Ishikawa (cell line): Measurements from ENCODE around the gene ST3GAL3.

Experiments used
- CEBPB ChIP-seq: IDR thresholded peaks from 2 replicates; pipeline ENCODE4 v1.6.1; 2012
- CREB1 ChIP-seq: IDR thresholded peaks from 2 replicates; pipeline ENCODE4 v1.6.1; 2012; ENCODE audit warnings: low read depth
- EGR1 ChIP-seq: IDR thresholded peaks from 2 replicates; pipeline ENCODE4 v1.6.1; 2012
- EP300 ChIP-seq: IDR thresholded peaks from 2 replicates; pipeline ENCODE4 v1.6.1; 2012; ENCODE audit warnings: borderline replicate concordance
- FOXM1 ChIP-seq: IDR thresholded peaks from 2 replicates; pipeline ENCODE4 v1.6.1; 2012; ENCODE audit warnings: low read depth, borderline replicate concordance
- NFIC ChIP-seq: IDR thresholded peaks from 2 replicates; pipeline ENCODE4 v1.6.1; 2012
- RAD21 ChIP-seq: IDR thresholded peaks from 2 replicates; pipeline ENCODE4 v1.6.1; 2012; ENCODE audit warnings: low read depth
- TAF1 ChIP-seq: IDR thresholded peaks from 2 replicates; pipeline ENCODE4 v1.6.1; 2012; ENCODE audit warnings: low read depth, mild to moderate bottlenecking
- TCF12 ChIP-seq: IDR thresholded peaks from 2 replicates; pipeline ENCODE4 v1.6.1; 2012; ENCODE audit warnings: low read depth
- TEAD4 ChIP-seq: IDR thresholded peaks from 2 replicates; pipeline ENCODE4 v1.6.1; 2012
- YY1 ChIP-seq: IDR thresholded peaks from 2 replicates; pipeline ENCODE4 v1.6.1; 2012; ENCODE audit warnings: low read depth
- ZBTB7A ChIP-seq: IDR thresholded peaks from 2 replicates; pipeline ENCODE4 v1.6.1; 2012; ENCODE audit warnings: low read depth
- TF ChIP-seq, protein P1 (sequence below): IDR thresholded peaks from 2 replicates; pipeline ENCODE4 v1.6.1; 2012; ENCODE audit warnings: low read depth, mild to moderate bottlenecking
- TF ChIP-seq, protein P2 (sequence below): IDR thresholded peaks from 2 replicates; pipeline ENCODE4 v1.6.1; 2012
- TF ChIP-seq, protein P3 (sequence below): IDR thresholded peaks from 2 replicates; pipeline ENCODE4 v1.6.1; 2012

ST3GAL3 gene

DNA sequence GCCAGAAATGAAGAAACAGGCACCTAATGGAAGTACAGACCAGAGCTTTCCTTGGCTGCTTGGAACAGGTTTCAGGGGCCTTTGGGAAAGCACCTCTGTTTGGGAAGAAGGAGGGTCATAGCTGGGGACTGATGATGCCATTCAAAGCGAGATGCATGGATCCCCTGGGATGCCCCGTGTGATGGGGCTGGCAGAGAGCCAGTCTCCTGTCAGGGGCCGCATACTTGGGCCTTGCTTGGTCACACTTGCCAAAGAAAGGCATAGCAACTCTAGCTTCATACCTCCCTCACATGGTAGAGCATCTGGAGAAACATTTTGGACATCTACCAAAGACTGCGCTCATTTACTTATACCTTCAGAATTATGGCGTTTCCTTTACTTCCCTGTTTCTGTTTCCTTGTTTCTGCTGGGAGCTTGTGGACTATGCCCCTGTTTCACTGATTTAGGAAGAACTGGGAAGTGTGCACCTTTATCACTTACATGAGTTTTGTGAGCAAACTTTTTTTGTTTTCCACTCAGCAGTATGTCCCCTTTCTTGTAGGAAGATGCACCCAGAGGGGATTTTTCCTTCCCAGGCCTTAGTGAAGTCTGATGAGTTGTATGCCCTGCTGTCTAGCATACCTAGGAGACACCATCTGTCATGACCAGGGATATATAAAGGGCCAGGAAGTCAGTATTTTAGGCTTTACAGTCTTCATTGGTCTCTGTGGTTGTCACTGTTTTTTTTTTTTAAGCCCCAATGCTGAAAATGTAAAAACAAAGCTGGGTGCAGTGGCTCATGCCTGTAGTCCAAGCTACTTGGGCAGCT, 19.8 kb upstream of the ST3GAL3 start:
- TF ChIP-seq NFIC (no peak), TCF12 (no peak), TAF1 (no peak), CEBPB (no peak), YY1 (no peak), TEAD4 (no peak), FOXM1 (no peak), EGR1 (no peak), EP300 (no peak), ZBTB7A (no peak), CREB1 (no peak), RAD21 (no peak)
- TF ChIP-seq, protein P1, sequence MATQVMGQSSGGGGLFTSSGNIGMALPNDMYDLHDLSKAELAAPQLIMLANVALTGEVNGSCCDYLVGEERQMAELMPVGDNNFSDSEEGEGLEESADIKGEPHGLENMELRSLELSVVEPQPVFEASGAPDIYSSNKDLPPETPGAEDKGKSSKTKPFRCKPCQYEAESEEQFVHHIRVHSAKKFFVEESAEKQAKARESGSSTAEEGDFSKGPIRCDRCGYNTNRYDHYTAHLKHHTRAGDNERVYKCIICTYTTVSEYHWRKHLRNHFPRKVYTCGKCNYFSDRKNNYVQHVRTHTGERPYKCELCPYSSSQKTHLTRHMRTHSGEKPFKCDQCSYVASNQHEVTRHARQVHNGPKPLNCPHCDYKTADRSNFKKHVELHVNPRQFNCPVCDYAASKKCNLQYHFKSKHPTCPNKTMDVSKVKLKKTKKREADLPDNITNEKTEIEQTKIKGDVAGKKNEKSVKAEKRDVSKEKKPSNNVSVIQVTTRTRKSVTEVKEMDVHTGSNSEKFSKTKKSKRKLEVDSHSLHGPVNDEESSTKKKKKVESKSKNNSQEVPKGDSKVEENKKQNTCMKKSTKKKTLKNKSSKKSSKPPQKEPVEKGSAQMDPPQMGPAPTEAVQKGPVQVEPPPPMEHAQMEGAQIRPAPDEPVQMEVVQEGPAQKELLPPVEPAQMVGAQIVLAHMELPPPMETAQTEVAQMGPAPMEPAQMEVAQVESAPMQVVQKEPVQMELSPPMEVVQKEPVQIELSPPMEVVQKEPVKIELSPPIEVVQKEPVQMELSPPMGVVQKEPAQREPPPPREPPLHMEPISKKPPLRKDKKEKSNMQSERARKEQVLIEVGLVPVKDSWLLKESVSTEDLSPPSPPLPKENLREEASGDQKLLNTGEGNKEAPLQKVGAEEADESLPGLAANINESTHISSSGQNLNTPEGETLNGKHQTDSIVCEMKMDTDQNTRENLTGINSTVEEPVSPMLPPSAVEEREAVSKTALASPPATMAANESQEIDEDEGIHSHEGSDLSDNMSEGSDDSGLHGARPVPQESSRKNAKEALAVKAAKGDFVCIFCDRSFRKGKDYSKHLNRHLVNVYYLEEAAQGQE = no peak
- TF ChIP-seq, protein P2, sequence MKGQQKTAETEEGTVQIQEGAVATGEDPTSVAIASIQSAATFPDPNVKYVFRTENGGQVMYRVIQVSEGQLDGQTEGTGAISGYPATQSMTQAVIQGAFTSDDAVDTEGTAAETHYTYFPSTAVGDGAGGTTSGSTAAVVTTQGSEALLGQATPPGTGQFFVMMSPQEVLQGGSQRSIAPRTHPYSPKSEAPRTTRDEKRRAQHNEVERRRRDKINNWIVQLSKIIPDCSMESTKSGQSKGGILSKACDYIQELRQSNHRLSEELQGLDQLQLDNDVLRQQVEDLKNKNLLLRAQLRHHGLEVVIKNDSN = no peak
- TF ChIP-seq, protein P3, sequence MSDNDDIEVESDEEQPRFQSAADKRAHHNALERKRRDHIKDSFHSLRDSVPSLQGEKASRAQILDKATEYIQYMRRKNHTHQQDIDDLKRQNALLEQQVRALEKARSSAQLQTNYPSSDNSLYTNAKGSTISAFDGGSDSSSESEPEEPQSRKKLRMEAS = no peak

DNA sequence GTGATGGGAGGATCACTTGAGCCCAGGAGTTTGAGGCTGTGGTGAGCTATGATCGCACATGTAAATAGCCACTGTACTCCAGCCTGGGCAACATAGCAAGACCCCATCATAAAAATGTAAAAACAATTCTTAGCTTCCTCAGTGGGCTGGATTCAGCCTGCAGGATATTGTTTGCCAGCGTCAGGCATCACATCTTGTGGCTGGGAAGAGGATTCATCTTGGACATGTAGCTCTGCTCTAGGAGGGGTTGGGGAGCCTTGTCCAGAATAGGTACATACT, 19.3 kb upstream of the ST3GAL3 start:
- TF ChIP-seq CREB1 (no peak), EGR1 (no peak), ZBTB7A (no peak)

DNA sequence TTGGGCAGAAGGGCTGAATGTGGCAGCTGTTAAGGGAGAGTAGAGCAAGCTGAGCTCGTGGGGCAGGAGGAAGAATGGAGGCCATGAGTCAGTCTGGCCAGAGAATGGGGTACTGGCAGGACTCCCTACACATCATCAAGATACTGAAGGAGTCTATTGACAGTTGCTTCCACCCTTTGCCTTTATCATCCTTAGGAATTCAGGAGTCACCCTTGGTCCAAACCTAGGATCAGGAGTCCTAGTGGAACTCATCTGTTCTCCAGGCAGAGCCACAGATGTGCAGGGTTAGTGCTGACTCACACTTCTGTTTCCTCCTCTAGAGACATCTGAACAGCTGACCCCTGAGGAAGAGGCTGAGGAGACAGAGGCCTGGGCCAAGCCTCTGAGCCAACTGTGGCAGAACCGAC, 18.7 kb upstream of the ST3GAL3 start:
- TF ChIP-seq TCF12 (no peak), FOXM1 (no peak), TEAD4 (no peak), RAD21 (no peak), TAF1 (no peak), CREB1 (no peak), EGR1 (no peak)
- TF ChIP-seq, protein P2 = no peak

DNA sequence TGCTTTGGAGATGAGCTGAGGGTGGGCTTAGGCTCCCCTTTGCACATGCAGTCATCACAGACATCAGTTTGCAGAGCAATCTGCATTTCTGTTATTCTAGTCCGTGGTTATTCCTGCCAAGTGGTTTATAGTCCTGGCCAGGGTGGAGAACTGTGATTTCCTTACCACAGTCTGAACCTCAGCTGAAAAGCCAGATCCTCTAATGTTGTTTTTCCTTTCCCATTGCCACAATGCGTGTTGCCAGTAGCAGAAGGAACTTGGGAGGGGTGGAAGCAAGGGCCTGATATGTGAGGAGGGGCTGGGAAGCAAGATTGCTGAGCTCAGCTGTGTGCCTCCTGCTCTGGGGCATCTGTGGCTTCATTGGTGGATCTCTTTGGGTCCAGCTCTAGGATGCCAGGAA, 18.0 kb upstream of the ST3GAL3 start:
- TF ChIP-seq ZBTB7A (no peak), EGR1 (no peak), CREB1 (no peak), NFIC (no peak), CEBPB (no peak), TCF12 (no peak), YY1 (no peak), RAD21 (no peak)
- TF ChIP-seq, protein P3 = no peak
- TF ChIP-seq, protein P1 = no peak

DNA sequence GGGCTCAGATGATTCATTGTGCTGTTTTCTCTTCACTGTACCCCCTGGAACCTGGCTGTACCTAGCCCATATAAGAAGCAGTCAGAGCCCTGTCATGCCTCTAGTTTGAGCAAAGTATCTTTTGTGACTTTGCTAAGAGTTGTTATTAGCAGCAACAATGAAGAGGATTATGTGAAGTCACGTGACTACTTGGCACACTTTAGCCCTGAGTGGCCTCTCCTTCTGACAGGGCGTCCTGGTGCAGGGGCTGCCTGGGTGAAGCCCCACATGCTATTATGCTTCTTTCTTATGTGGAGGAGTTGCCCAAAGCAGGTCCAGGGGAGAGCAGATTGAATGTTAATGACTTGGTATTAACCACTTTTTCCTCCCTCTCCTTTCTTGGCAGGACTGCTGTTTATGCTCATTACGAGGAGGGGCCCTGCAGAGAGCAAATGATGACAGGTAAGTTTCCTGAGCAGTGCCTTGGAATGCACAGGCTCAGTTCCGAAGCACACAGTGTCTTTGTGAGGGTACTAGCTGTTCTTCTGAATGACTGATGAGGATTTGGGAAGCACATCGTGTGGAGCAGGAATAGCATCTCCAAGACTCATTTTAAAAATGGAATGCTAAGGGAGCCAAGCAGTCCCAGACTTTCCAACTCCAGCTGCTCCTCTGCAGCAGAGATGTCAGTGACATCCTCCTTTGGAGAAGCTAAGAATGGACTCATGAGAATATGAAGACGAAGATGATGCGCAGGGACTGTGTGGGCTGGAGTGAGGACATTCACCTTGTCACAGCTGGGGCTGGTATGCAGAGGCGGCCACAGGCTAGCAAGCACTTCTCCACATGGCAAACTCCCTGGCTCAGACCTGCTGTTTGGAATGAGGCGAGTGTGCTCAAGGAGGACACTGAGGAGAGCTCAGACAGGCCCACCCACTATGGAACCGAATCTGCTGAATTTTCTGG, 15.2 kb upstream of the ST3GAL3 start:
- TF ChIP-seq EP300 (no peak), TEAD4 (no peak), CREB1 (no peak), TAF1 (no peak), ZBTB7A (no peak), RAD21 (no peak), YY1 (no peak), NFIC (no peak), TCF12 (no peak), FOXM1 (no peak), EGR1 (no peak), CEBPB (no peak)
- TF ChIP-seq, protein P2 = no peak
- TF ChIP-seq, protein P1 = no peak
- TF ChIP-seq, protein P3 = no peak
